ENCODE measurements around the gene FRY.

Gene FRY

DNA sequence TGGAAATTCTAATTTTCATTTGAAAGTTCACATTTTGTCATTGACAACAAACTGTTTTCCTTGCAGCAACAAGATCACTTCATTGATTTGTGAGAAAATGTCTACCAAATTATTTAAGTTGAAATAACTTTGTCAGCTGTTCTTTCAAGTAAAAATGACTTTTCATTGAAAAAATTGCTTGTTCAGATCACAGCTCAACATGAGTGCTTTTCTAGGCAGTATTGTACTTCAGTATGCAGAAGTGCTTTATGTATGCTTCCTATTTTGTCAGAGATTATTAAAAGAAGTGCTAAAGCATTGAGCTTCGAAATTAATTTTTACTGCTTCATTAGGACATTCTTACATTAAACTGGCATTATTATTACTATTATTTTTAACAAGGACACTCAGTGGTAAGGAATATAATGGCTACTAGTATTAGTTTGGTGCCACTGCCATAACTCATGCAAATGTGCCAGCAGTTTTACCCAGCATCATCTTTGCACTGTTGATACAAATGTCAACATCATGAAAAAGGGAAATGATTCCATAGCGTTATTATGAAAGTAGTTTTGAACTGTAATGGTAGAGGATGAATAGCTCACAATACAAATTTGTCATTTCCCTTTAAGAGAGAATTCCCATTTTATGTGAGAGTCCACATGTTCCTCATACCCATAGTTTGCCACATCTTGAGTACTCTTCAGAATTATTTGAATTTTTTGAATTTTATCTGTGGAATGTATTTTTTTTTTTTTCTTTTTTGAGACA, 286.3 kb downstream of the FRY start:
- no peak for DNase-seq

DNA sequence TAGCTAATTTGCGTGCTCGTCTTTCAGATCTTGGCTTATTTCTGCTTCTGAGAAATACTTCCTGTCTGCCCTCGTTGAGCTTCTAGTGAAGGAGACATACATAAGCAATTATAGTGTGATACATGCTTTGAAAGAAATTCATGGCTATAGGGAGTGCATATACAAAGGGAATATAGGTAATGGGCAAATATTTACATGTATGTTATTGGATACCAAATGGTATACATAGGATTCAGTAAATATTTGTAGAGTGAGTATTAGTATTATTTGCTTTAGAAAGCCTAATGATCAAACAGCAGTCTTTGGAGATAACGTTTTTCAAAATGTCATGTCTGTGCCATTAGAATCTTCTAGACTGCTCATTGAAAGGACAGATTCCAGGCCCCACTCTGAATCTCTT, 289.0 kb downstream of the FRY start:
- no peak for DNase-seq

DNA sequence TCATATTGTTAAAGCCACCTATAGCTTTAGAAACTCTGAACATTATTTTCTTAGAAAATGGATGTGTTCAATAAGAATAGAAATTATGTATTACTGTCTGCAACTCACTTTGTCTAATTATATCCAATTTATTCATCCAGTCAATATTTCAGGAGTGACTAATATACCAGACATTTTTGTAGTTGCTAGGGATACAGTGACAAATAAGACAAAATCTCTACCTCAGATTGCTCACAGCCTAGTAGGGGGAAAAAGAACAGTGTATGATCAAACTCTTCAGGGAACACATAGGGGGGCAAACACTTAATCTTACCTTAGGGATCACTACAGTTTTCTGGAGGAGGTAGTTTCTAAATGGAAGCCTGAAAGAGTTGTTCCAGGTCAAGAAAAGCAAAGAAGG, 292.3 kb downstream of the FRY start:
- no peak for DNase-seq

DNA sequence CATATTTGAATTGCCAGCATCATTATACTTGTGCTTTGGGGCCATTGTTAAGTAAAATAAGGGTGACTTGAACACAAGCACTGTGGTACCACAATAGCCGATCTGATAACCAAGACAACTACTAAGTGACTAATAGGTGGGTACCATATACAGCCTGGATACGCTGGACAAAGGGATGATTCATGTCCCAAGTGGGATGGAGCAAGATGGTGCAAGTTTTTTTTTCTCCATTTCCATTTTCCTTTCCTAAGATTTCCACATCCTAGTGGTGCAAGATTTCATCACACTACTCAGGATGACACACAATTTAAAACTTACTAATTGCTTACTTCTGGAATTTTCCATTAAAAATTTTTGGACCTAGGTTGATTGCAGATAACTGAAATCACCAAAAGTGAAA, 298.9 kb downstream of the FRY start:
- no peak for DNase-seq

DNA sequence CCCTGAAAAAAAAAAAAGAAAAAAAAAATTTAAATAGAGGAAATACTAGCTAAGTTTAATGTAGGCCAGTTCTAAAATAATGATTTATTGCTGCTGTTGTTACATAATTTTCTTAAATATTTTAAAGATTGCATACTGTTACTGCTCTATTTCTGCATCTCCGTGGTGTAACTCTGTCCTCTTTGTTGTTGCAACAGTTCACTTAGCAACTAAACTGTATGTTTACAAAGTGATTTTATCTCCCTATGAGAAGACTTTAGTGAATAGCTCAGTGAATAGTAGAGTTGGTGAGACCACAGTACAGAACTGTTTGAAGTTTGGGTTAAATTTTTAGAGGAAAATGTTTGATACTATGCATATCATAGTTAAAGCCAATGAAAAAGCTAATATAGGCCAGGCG, 303.1 kb downstream of the FRY start:
- no peak for DNase-seq

DNA sequence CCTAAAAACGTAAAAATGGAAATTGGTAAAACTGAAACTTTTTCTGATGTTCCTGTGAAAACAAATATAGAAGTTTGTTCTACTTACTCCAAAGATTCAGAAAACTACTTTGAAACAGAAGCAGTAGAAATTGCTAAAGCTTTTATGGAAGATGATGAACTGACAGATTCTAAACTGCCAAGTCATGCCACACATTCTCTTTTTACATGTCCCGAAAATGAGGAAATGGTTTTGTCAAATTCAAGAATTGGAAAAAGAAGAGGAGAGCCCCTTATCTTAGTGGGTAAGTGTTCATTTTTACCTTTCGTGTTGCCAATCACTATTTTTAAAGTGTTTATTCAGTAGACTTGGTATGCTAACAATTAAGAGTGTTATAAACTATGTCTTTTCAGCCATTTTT, 309.3 kb downstream of the FRY start:
- no peak for DNase-seq

DNA sequence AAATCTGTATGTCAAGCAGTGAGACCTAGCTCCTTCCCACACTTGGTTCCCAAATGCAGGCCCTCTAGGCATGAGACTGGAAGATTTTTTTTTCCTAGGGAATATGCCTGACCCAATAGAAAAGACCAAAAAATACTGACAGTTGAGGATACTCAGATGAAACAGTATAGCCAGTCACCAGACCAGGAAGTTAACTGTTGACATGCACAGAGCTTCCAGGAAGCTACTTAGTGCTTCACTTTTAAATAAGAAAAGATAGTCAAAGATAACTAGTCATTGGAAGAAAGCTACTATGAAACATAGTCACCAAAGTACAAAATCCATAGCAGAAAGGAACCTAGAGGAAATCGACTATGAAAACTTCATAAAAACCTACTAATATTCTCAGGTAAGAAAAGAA, 316.1 kb downstream of the FRY start:
- no peak for DNase-seq

Data from NCI-H524 treated with DMSO at 0.1 percent for 48 hours (cell line).